ENCODE results near the gene PANX2.
"Not testable (repeated sequence)": the region's sequence is repeated elsewhere in the genome, so short reads cannot be mapped to it uniquely, and the experiment has no call there.

PANX2 gene

GRCh38 chr22:50147258-50148165, 23.0 kb upstream of the PANX2 start:
- DNase-seq (ENCODE audit: insufficient read length, low spot score); FAIRE-seq: not testable (repeated sequence)

- no peak for DNase-seq (ENCODE audit: insufficient read length, low spot score)
- no peak for FAIRE-seq
These were observed 22.4 kb upstream of the PANX2 start for GRCh38 chr22:50148166-50148500.

- peak; percentile 53 for FAIRE-seq
- DNase-seq (ENCODE audit: insufficient read length, low spot score): peak; percentile 93
These were observed 21.4 kb upstream of the PANX2 start for GRCh38 chr22:50148991-50149721.

- no peak for DNase-seq (ENCODE audit: insufficient read length, low spot score)
- no peak for FAIRE-seq
These were observed 20.1 kb upstream of the PANX2 start for GRCh38 chr22:50150161-50151129.

GRCh38 chr22:50151571-50152537, 18.7 kb upstream of the PANX2 start:
- DNase-seq (ENCODE audit: insufficient read length, low spot score) (no peak), FAIRE-seq (no peak)

GRCh38 chr22:50153056-50153755, 17.3 kb upstream of the PANX2 start:
- no peak for FAIRE-seq
- DNase-seq (ENCODE audit: insufficient read length, low spot score): no peak

GRCh38 chr22:50153756-50154140, 16.8 kb upstream of the PANX2 start:
- FAIRE-seq: no peak

GRCh38 chr22:50157709-50158375, 12.7 kb upstream of the PANX2 start:
- FAIRE-seq: no peak
- no peak for DNase-seq (ENCODE audit: insufficient read length, low spot score)

More at GRCh38 chr22:50153756-50154140, 16.8 kb upstream of the PANX2 start:
- DNase-seq (ENCODE audit: insufficient read length, low spot score): no peak

- FAIRE-seq (no peak), DNase-seq (ENCODE audit: insufficient read length, low spot score) (no peak)
These were observed 9.6 kb upstream of the PANX2 start for GRCh38 chr22:50160947-50161346.

- no peak for FAIRE-seq
- DNase-seq (ENCODE audit: insufficient read length, low spot score): no peak
These were observed 8.8 kb upstream of the PANX2 start for GRCh38 chr22:50161508-50162390.

GRCh38 chr22:50162391-50162956, 8.1 kb upstream of the PANX2 start:
- no peak for DNase-seq (ENCODE audit: insufficient read length, low spot score)
- no peak for FAIRE-seq

GRCh38 chr22:50165436-50166123, 5.0 kb upstream of the PANX2 start:
- DNase-seq (ENCODE audit: insufficient read length, low spot score): no peak
- no peak for FAIRE-seq

- FAIRE-seq (no peak), DNase-seq (ENCODE audit: insufficient read length, low spot score) (no peak)
These were observed 2.6 kb upstream of the PANX2 start for GRCh38 chr22:50167689-50168489.

- not testable (repeated sequence) for DNase-seq (ENCODE audit: insufficient read length, low spot score); FAIRE-seq
These were observed 1.9 kb upstream of the PANX2 start for GRCh38 chr22:50168490-50169180.

- FAIRE-seq: no peak
- no peak for DNase-seq (ENCODE audit: insufficient read length, low spot score)
These were observed 1.3 kb upstream of the PANX2 start for GRCh38 chr22:50169181-50169759.
